ENCODE data around the gene ERCC4.

Gene ERCC4

GRCh38 chr16:13921328-13921727, 1.4 kb downstream of the ERCC4 start:
- peak overlapping the region; percentile 94 for H3K4me3 ChIP-seq (ENCODE audit: low read length)

DNA sequence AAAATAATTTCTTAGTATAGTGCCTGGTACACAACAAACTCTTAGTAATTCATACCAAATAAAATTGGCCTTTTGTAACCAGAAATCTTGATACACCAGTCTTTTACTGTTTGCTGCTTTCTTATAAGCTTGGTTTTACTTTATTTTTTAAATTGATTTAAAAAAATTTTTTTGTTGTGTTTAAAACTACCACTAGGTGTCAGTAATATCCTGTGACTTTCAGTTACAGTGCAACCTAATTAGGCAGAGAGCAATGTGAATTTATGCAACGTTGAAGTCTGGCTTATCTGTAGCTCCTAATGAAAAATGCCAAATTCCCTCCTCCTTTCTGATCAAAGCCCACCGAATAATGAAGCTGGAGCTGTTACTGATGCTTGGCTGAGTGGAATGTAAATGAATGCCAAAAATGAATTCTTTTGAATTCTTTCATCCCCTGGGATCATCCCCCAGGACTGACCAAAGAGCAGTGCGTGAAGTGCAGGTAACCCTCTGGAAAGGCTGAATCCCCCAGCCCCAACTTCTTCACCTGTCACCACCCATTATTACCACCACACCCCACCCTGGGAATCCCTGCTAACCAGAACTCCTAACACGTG, 3.8 kb downstream of the ERCC4 start:
- DNase-seq (ENCODE audit: low read depth): peak; percentile 65
- TF ChIP-seq, protein P1, sequence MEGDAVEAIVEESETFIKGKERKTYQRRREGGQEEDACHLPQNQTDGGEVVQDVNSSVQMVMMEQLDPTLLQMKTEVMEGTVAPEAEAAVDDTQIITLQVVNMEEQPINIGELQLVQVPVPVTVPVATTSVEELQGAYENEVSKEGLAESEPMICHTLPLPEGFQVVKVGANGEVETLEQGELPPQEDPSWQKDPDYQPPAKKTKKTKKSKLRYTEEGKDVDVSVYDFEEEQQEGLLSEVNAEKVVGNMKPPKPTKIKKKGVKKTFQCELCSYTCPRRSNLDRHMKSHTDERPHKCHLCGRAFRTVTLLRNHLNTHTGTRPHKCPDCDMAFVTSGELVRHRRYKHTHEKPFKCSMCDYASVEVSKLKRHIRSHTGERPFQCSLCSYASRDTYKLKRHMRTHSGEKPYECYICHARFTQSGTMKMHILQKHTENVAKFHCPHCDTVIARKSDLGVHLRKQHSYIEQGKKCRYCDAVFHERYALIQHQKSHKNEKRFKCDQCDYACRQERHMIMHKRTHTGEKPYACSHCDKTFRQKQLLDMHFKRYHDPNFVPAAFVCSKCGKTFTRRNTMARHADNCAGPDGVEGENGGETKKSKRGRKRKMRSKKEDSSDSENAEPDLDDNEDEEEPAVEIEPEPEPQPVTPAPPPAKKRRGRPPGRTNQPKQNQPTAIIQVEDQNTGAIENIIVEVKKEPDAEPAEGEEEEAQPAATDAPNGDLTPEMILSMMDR (conservative IDR thresholded peaks at IDR 0.05; ENCODE audit: low read length): peak; percentile 59
- no peak overlapping the region for H3K4me3 ChIP-seq (ENCODE audit: low read length)

More at GRCh38 chr16:13921328-13921727, 1.4 kb downstream of the ERCC4 start:
- TF ChIP-seq, protein P1 (conservative IDR thresholded peaks at IDR 0.05; ENCODE audit: low read length): no peak
- DNase-seq (ENCODE audit: low read depth): no peak

GRCh38 chr16:13926464-13926863, 6.5 kb downstream of the ERCC4 start:
- DNase-seq (ENCODE audit: low read depth): no peak
- no peak overlapping the region for H3K4me3 ChIP-seq (ENCODE audit: low read length)
- TF ChIP-seq, protein P1 (conservative IDR thresholded peaks at IDR 0.05; ENCODE audit: low read length): no peak

DNA sequence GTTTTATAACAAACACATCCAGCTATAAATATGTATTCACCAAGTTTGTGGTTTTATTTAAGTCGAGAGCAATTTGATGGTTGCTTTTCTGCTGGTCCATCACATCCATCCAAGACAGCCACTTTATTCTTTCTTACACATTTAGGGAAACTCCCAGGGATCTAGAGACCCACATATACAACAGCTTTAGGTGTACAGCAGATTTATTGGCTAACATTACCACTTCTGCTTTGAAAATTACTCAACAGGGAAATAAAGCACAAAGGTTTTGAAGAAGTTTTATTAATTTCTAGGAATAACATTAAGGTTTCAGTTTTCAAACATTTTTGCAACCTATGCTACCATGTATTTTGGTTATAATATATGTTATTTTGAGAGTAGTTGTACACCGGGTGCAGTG, 6.9 kb downstream of the ERCC4 start:
- TF ChIP-seq, protein P1 (conservative IDR thresholded peaks at IDR 0.05; ENCODE audit: low read length): no peak
- H3K4me3 ChIP-seq (ENCODE audit: low read length): no peak overlapping the region
- no peak for DNase-seq (ENCODE audit: low read depth)

GRCh38 chr16:13928646-13929045, 8.7 kb downstream of the ERCC4 start:
- DNase-seq (ENCODE audit: low read depth): no peak
- H3K4me3 ChIP-seq (ENCODE audit: low read length): no peak overlapping the region
- TF ChIP-seq, protein P1 (conservative IDR thresholded peaks at IDR 0.05; ENCODE audit: low read length): no peak

DNA sequence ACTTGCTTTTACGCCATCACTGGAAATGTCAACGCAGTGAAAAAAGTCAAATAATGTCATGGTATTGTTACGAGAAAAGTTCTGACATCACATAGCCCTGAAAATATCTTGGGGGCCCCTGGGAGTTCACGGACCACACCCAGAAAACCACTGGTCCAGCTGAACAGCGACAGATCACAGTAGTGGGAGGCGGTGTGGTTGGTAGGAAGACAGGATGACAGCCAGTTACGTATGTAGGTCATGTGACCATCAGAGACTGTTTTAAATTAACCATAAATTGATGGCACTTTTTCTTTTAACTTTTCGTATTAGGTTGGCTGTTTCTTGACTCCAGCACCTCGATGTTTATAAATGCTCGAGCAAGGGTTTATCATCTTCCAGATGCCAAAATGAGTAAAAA, 11.9 kb downstream of the ERCC4 start:
- no peak for DNase-seq (ENCODE audit: low read depth)
- TF ChIP-seq, protein P1 (conservative IDR thresholded peaks at IDR 0.05; ENCODE audit: low read length): no peak
- no peak overlapping the region for H3K4me3 ChIP-seq (ENCODE audit: low read length)

- no peak overlapping the region for H3K4me3 ChIP-seq (ENCODE audit: low read length)
- DNase-seq (ENCODE audit: low read depth): no peak
- TF ChIP-seq, protein P1 (conservative IDR thresholded peaks at IDR 0.05; ENCODE audit: low read length): peak; percentile 39
These were observed 15.5 kb downstream of the ERCC4 start for GRCh38 chr16:13935408-13935807.
